COLO668 (cell line): Measurements from ENCODE around the gene WDR11.
"Not testable (repeated sequence)": the region's sequence is repeated elsewhere in the genome, so short reads cannot be mapped to it uniquely, and the experiment has no call there.

Source experiments
- DNase-seq: peaks from one replicate; lab custom pipeline; 2025; ENCODE audit not compliant: unreplicated experiment; lab: John Stamatoyannopoulos, UW

The WDR11 gene

GRCh38 chr10:120838941-120839340, 12.2 kb upstream of the WDR11 start:
- no peak for DNase-seq

- peak; percentile 27 for DNase-seq
Measured at GRCh38 chr10:120841522-120842189, 9.5 kb upstream of the WDR11 start.

DNA sequence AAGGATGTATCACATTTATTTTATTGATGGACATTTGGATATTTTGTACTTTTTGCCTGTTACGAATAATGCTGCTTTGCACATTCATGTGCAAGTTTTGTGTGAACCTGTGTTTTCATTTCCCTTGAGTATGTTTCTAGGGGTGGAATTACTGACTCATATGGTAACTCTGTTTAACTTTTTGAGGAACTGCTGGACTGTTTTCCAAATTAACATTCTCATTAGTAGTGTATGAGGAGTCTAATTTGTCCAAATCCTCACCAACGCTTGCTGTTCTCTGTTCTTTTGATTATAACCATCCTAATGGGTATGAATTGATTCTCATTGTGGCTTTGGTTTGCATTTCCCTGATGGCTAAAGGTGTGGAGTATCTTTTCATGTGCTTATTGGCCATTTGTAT, 3.2 kb downstream of the WDR11 start:
- DNase-seq: no peak

GRCh38 chr10:120861178-120861855, 10.2 kb downstream of the WDR11 start:
- no peak for DNase-seq

- no peak for DNase-seq
Measured at GRCh38 chr10:120873741-120874140, 22.6 kb downstream of the WDR11 start.

GRCh38 chr10:120883071-120883470, 31.9 kb downstream of the WDR11 start:
- DNase-seq: no peak

DNA sequence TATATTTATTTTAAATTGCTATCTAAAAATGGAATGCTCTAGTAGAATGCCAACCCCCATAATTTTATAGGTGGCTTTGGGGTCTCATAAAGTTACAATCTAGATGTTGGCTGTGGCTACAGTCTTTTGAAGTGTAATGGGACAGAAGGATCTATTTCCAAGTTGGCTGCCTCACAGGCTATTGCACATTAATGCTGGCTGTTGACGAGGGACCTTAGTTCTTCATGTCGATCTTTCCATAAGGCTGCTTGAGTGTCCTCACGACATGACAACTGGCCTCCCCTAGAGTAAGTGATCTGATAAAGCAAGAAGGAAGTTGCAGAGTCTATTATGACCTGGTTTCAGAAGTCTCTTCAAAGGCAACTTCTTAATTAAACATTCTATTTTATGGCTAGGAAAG, 36.3 kb downstream of the WDR11 start:
- DNase-seq: no peak

DNA sequence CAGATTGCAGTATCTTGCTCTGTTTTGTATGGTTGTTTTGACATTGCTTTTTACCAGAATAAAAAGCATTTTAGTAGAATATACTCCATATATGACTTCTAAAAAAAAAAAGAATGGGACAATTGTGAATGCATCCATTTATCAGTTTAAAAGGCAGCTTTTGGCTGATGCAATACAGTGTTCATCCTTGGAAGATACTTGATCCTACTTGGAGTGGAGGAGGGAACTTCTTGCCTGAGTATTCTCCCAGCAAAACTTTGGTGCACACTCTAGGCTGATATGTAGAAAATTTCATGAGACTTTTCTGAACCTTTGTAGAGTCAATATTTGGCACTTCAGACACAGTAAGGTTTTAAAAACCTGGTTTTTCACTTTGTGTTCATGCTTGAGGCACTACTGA, 40.2 kb downstream of the WDR11 start:
- no peak for DNase-seq

GRCh38 chr10:120894556-120894955, 43.4 kb downstream of the WDR11 start:
- DNase-seq: no peak

DNA sequence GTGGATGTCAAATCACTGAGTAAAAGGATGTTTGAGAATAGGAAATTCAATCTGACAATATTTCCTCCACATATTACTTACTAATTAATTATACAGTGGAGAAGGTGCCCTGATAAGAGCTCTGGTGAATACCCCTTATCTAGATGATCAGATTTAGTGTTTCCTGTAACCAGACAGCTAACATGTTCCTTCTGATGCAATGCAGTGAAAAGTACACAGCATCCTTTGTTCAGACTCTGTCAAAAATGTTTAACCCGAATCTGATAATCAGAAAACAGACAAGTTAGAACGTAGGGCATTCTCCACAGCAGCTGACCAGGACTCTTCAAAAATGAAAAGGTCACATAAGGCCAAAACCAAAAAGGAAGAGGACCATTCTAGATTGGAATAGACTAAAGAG, 46.2 kb downstream of the WDR11 start:
- no peak for DNase-seq

DNA sequence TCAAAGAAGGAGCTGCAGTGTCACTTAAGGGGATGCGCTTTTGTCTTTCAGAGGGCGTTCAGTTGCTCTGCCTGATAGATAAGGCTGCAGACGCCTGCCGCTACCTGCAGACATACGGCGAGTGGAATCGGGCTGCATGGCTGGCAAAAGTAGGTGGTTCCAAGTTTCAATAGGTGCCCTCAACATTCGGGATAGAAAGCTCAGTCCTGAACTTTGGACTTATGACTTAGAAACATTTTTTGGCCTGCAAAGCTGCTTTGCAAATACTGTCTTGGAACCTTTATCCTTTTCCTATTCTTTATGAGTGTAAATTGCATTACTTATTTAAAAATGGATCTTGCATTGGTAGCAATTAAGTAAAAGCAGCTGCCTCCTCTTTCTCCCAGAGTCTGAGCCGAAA, 54.1 kb downstream of the WDR11 start:
- DNase-seq: no peak

GRCh38 chr10:120917521-120918250, 66.5 kb downstream of the WDR11 start:
- no peak for DNase-seq

- not testable (repeated sequence) for DNase-seq
Measured at GRCh38 chr10:120923886-120924285, 72.7 kb downstream of the WDR11 start.

DNA sequence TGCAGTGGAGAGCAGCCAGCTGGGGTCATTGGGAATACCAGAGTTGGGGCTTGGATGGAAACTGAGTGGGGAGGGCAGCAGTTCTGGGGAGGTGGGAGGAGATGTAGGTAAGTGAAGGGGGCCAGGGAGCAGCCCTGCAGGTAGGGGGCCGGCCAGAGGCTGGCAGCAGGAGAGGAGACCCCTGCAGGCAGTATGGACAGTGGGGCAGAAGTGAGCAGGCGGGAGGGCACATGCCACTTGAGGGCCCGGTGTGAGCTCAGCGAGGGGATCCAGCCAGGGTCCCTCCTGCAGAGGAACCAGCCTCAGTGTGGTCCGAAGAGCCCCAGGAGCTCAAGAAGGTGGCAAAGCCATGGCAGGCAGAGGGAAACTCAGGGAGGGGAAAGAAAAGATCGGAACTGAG, 75.4 kb downstream of the WDR11 start:
- DNase-seq: no peak

DNA sequence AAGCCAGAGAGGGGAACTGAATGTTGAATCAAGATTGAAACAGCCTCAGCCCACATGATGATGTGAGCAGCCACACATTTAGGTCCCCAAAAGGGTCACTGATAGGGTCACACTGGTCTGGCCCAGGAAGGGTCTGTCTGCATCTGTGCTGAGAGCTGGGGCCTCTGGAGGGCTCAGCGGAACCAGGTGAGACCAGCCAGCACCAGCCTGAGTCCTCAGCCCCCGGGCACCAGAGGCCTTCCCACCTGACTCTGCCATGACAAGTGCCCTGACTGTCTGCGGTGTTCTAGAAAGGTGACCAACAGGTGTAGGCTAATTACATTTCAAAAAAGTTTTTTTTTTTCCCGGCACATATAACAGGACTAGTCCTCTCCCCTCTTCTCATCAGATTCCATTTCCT, 76.2 kb downstream of the WDR11 start:
- no peak for DNase-seq

DNA sequence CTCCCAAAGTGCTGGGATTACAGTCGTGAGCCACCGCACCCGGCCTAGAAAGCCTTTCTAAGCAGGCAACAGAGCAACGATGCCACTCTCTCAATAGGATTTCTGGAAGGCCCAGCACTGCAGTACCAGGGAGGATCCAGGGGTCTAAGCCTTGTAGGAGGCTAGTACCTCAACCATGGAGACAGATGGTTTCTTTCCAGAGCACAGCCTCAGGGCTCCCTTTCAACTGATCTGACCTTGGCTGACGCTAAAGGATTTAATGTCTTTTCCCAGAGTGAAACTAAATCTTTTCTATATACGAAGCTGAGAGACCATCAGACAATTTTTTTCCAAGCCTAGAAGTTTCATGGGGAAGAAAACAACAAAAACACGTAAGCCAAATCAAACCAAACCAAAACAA, 78.0 kb downstream of the WDR11 start:
- DNase-seq: no peak

GRCh38 chr10:120931423-120931822, 80.3 kb downstream of the WDR11 start:
- no peak for DNase-seq

GRCh38 chr10:120931999-120932398, 80.8 kb downstream of the WDR11 start:
- no peak for DNase-seq

DNA sequence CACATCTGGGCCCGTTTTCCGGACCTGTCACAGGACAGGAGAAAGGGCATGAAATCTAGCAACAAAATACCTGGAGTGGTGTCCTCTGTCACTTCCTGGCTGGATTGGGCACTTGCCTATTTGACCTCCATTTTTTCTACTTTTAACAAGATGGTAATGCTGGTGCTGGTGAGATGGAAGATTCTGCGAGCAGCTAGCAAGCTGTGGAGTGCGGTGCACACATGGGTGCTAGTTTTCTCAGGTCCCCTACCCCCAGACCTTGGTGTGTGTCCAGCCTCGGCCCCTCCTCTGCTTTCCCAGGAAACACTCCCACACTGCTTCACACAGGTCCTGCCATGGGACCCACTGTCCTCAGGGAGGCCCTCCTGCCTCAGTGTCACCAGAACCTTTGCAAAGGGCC, 87.7 kb downstream of the WDR11 start:
- DNase-seq: no peak

GRCh38 chr10:120940299-120940900, 89.2 kb downstream of the WDR11 start:
- no peak for DNase-seq

- DNase-seq: no peak
Measured at GRCh38 chr10:120941501-120941900, 90.3 kb downstream of the WDR11 start.
